HEK293T (cell line): ENCODE data around the gene CADPS.

Experiments used
- CTCF ChIA-PET: fragments of 350-600 bp; formaldehyde crosslinking; extraction: SDS; loops from one replicate; lab custom pipeline; 2021; ENCODE audit warnings: antibody characterized with exemption, inconsistent platforms; lab: Yijun Ruan, JAX
- POLR2A ChIA-PET: fragments of 350-600 bp; formaldehyde crosslinking; extraction: SDS; loops from one replicate; lab custom pipeline; 2020; ENCODE audit warnings: antibody characterized with exemption, inconsistent platforms; lab: Yijun Ruan, JAX
- DNase-seq: peaks from one replicate; pipeline ENCODE4 v3.0.0; 2012; ENCODE audit warnings: mixed read lengths; ENCODE audit errors: extremely low spot score
- ARNT ChIP-seq: fragments of 450-650 bp; IDR thresholded peaks from 2 replicates; pipeline ENCODE4 v1.6.1; 2017; ENCODE audit warnings: mild to moderate bottlenecking
- BHLHE40 ChIP-seq: fragments of 450-650 bp; IDR thresholded peaks from 2 replicates; pipeline ENCODE4 v1.6.1; 2016; ENCODE audit warnings: mild to moderate bottlenecking, moderate library complexity, borderline replicate concordance
- CTBP1 ChIP-seq: fragments of 450-650 bp; IDR thresholded peaks from 2 replicates; pipeline ENCODE4 v1.6.1; 2016; ENCODE audit warnings: borderline replicate concordance
- ELF4 ChIP-seq: fragments of 450-650 bp; IDR thresholded peaks from 2 replicates; pipeline ENCODE4 v1.6.1; 2017; ENCODE audit warnings: antibody characterized with exemption
- FOXA1 ChIP-seq: fragments of 450-650 bp; IDR thresholded peaks from 2 replicates; pipeline ENCODE4 v1.6.1; 2016; ENCODE audit warnings: mild to moderate bottlenecking
- FOXK2 ChIP-seq: fragments of 450-650 bp; IDR thresholded peaks from 2 replicates; pipeline ENCODE4 v1.6.1; 2016; ENCODE audit warnings: mild to moderate bottlenecking
- FOXM1 ChIP-seq: fragments of 450-650 bp; IDR thresholded peaks from 2 replicates; pipeline ENCODE4 v1.6.1; 2017; ENCODE audit warnings: mild to moderate bottlenecking, borderline replicate concordance
- HDGF ChIP-seq: fragments of 450-650 bp; IDR thresholded peaks from 2 replicates; pipeline ENCODE4 v1.6.1; 2017; ENCODE audit warnings: antibody characterized with exemption, borderline replicate concordance
- L3MBTL2 ChIP-seq: fragments of 450-650 bp; conservative IDR thresholded peaks from 2 replicates; pipeline ENCODE4 v1.6.1; 2016; ENCODE audit warnings: mild to moderate bottlenecking
- LEF1 ChIP-seq: fragments of 450-650 bp; IDR thresholded peaks from 2 replicates; pipeline ENCODE4 v1.6.1; 2017; ENCODE audit warnings: mild to moderate bottlenecking, borderline replicate concordance
- NFRKB ChIP-seq: fragments of 450-650 bp; IDR thresholded peaks from 2 replicates; pipeline ENCODE4 v1.6.1; 2016; ENCODE audit warnings: mild to moderate bottlenecking, moderate library complexity
- PKNOX1 ChIP-seq: fragments of 450-650 bp; IDR thresholded peaks from 2 replicates; pipeline ENCODE4 v1.6.1; 2016
- SP1 ChIP-seq: fragments of 450-650 bp; IDR thresholded peaks from 2 replicates; pipeline ENCODE4 v1.6.1; 2017
- SUZ12 ChIP-seq: fragments of 450-650 bp; IDR thresholded peaks from 2 replicates; pipeline ENCODE4 v1.6.1; 2016; ENCODE audit warnings: mild to moderate bottlenecking
- TARDBP ChIP-seq: fragments of 450-650 bp; IDR thresholded peaks from 2 replicates; pipeline ENCODE4 v1.6.1; 2016
- ZNF384 ChIP-seq: fragments of 450-650 bp; IDR thresholded peaks from 2 replicates; pipeline ENCODE4 v1.6.1; 2016

CADPS gene

GRCh38 chr3:62761711-62762110 is 113.5 kb downstream of the CADPS start:
- CTCF ChIA-PET, result no interaction called here
- POLR2A ChIA-PET, result no interaction called here
- no peak for TF ChIP-seq FOXA1
- TF ChIP-seq L3MBTL2, result no peak
- DNase-seq, result no peak

- ChIA-PET CTCF (no interaction called here), POLR2A (no interaction called here)
- DNase-seq, result no peak
- no peak for TF ChIP-seq SUZ12
- TF ChIP-seq ARNT, result no peak
- no peak for TF ChIP-seq L3MBTL2
- no peak for TF ChIP-seq NFRKB
- TF ChIP-seq SP1, result no peak
- no peak for TF ChIP-seq FOXK2
- TF ChIP-seq HDGF, result no peak
- no peak for TF ChIP-seq PKNOX1
- TF ChIP-seq TARDBP, result no peak
- no peak for TF ChIP-seq BHLHE40
- TF ChIP-seq CTBP1, result no peak
Measured at GRCh38 chr3:62761311-62761710, 113.9 kb downstream of the CADPS start.

- TF ChIP-seq ZNF384 (no peak), FOXA1 (no peak), SP1 (no peak), FOXK2 (no peak), SUZ12 (no peak), L3MBTL2 (no peak), CTBP1 (no peak), NFRKB (no peak), ELF4 (no peak), FOXM1 (no peak), BHLHE40 (no peak), TARDBP (no peak), LEF1 (no peak), PKNOX1 (no peak)
- POLR2A ChIA-PET, result no interaction called here
Measured at GRCh38 chr3:62758296-62759066, 116.7 kb downstream of the CADPS start.

GRCh38 chr3:62757045-62757444 is 118.2 kb downstream of the CADPS start:
- POLR2A ChIA-PET, result no interaction called here
- TF ChIP-seq ZNF384 (no peak), TARDBP (no peak), L3MBTL2 (no peak), HDGF (no peak), LEF1 (no peak), CTBP1 (no peak), FOXK2 (no peak), NFRKB (no peak), PKNOX1 (no peak), ARNT (no peak), FOXA1 (no peak), SP1 (no peak), SUZ12 (no peak), BHLHE40 (no peak), ELF4 (no peak)
- CTCF ChIA-PET, result no interaction called here
- no peak for DNase-seq

More at GRCh38 chr3:62758296-62759066, 116.7 kb downstream of the CADPS start:
- DNase-seq, result no peak
- CTCF ChIA-PET, result no interaction called here

- no peak for TF ChIP-seq ELF4
- no peak for TF ChIP-seq NFRKB
- no peak for TF ChIP-seq TARDBP
- TF ChIP-seq FOXM1, result no peak
- no peak for TF ChIP-seq FOXA1
- TF ChIP-seq HDGF, result no peak
- no peak for TF ChIP-seq CTBP1
- TF ChIP-seq SP1, result no peak
- TF ChIP-seq PKNOX1, result no peak
- no peak for TF ChIP-seq BHLHE40
- TF ChIP-seq L3MBTL2, result no peak
- TF ChIP-seq SUZ12, result no peak
- no peak for TF ChIP-seq LEF1
- TF ChIP-seq FOXK2, result no peak
- TF ChIP-seq ZNF384, result no peak
- TF ChIP-seq ARNT, result no peak
- no peak for DNase-seq
- ChIA-PET CTCF (no interaction called here), POLR2A (no interaction called here)
Measured at GRCh38 chr3:62755285-62755684, 119.9 kb downstream of the CADPS start.

GRCh38 chr3:62749657-62750056 is 125.6 kb downstream of the CADPS start:
- CTCF ChIA-PET, result no interaction called here
- POLR2A ChIA-PET, result no interaction called here

More at GRCh38 chr3:62749657-62750056, 125.6 kb downstream of the CADPS start:
- no peak for TF ChIP-seq SUZ12
- no peak for DNase-seq
